ENCODE measurements around the gene IFI44. TPM values are rescaled to one million over a fixed set of nuclear protein-coding genes. Genes with fewer than 3 reads are reported as not detected.

Gene IFI44
- total and polyA plus RNA-seq, 9 donors, result 7.3 to 40.7 (median 25.9) TPM

DNA sequence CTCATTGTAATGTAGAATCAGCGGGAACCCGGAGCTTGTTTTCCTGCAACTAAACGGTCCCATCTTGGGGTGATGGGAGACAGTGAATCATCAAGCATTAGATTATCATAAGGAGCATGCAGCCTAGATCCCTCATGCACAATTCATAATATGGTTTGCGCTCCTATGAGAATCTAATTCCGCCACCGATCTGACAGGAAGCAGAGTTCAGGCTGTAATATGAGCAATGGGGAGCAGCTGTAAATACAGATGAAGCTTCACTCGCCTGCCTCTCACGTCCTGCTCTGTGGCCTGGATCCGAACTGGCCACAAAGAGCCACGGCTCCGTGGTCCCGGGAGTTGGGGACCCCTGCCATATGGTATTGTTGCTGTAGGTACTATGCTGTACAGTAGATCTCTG lies 1.6 kb downstream of the IFI44 start:
- Histone ChIP-seq H3K27ac (no peak overlapping the region), H3K27me3 (no peaks in the 10 kb centered on the region), H3K4me3 (peak overlapping the region; percentile 21), H3K9me3 (no peaks in the 10 kb centered on the region), H3K4me1 (ENCODE audit: insufficient read depth) (peaks cover 2% of the 10 kb centered on the region), H3K36me3 (no peaks in the 10 kb centered on the region)
- TF ChIP-seq, protein P1, sequence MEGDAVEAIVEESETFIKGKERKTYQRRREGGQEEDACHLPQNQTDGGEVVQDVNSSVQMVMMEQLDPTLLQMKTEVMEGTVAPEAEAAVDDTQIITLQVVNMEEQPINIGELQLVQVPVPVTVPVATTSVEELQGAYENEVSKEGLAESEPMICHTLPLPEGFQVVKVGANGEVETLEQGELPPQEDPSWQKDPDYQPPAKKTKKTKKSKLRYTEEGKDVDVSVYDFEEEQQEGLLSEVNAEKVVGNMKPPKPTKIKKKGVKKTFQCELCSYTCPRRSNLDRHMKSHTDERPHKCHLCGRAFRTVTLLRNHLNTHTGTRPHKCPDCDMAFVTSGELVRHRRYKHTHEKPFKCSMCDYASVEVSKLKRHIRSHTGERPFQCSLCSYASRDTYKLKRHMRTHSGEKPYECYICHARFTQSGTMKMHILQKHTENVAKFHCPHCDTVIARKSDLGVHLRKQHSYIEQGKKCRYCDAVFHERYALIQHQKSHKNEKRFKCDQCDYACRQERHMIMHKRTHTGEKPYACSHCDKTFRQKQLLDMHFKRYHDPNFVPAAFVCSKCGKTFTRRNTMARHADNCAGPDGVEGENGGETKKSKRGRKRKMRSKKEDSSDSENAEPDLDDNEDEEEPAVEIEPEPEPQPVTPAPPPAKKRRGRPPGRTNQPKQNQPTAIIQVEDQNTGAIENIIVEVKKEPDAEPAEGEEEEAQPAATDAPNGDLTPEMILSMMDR (IDR thresholded peaks at IDR 0.05), result no peak
- TF ChIP-seq POLR2A (IDR thresholded peaks at IDR 0.05), result no peak
- TF ChIP-seq EP300 (IDR thresholded peaks at IDR 0.05), result no peak
- 46 to 87% (median 48%) methylated on average over 12 of the region's 12 CpGs for WGBS, 3 donors
- DNase-seq, result no peak
- intact Hi-C loops (cut with DNase I), result no loop called here

DNA sequence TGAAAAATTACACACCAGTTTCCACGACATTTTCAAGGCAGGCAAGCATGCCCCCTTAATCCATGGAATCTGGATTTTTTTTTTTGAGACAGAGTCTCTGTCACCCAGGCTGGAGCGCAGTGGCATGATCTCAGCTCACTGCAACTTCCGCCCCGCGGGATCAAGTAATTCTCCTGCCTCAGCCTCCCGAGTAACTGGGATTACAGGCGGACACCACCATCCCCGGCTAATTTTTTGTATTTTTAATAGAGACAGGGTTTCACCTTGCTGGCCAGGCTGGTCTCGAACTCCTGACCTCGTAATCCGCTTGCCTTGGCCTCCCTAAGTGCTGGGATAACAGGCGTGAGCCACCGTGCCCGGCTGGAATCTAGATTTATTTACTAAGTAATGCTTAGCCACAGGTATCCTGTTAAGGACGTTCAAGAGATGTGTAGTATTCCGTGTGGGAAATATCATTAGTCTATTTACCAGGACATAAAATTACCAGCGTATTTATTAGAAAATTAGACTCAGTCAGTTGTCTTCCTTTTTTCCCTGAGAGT lies 2.5 kb downstream of the IFI44 start:
- no peaks in the 10 kb centered on the region for H3K36me3 ChIP-seq
- no peak overlapping the region for H3K4me3 ChIP-seq
- H3K9me3 ChIP-seq, result no peaks in the 10 kb centered on the region
- intact Hi-C loops (cut with DNase I), result no loop called here
- 79 to 86% (median 84%) methylated on average over 17 of the region's 17 CpGs for WGBS, 3 donors
- DNase-seq, result no peak
- H3K27me3 ChIP-seq, result no peaks in the 10 kb centered on the region
- TF ChIP-seq POLR2A (IDR thresholded peaks at IDR 0.05), result no peak
- no peak for TF ChIP-seq EP300 (IDR thresholded peaks at IDR 0.05)
- TF ChIP-seq, protein P1 (IDR thresholded peaks at IDR 0.05), result no peak
- peaks cover 2% of the 10 kb centered on the region for H3K4me1 ChIP-seq (ENCODE audit: insufficient read depth)
- no peak overlapping the region for H3K27ac ChIP-seq

DNA sequence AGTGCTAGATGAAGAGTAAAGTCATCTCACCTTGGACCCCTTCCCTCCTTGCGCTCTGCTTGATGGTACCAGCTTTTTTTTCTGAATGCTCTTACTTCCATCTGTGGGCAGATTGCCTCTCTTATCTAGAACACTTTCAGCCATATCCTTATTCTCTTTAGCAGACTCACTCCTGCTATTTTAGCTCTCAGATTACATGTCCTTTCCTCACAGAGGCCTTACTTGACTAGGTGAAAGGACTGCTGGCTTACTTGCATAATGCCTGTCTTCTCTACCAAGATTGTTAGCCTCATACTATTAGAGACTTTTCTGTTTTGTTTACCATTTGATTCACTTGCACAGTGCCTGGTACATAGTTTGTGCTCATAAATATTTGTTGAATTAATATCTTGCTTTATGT lies 9.3 kb downstream of the IFI44 start:
- intact Hi-C loops (cut with DNase I), result no loop called here
- TF ChIP-seq, protein P1 (IDR thresholded peaks at IDR 0.05), result no peak
- TF ChIP-seq POLR2A (IDR thresholded peaks at IDR 0.05), result no peak
- no peak for TF ChIP-seq EP300 (IDR thresholded peaks at IDR 0.05)
- Histone ChIP-seq H3K27ac (no peak overlapping the region), H3K27me3 (no peaks in the 10 kb centered on the region), H3K4me3 (no peak overlapping the region), H3K9me3 (no peaks in the 10 kb centered on the region), H3K4me1 (ENCODE audit: insufficient read depth) (no peaks in the 10 kb centered on the region), H3K36me3 (no peaks in the 10 kb centered on the region)
- no peak for DNase-seq
- WGBS, 3 donors, result 97 to 100% (median 100%) methylated on average over 1 of the region's 1 CpG

GRCh38 chr1:78663923-78664322 lies 14.3 kb downstream of the IFI44 start:
- intact Hi-C loops (cut with DNase I), result no loop called here
- 78 to 83% (median 80%) methylated on average over 2 of the region's 2 CpGs for WGBS, 3 donors
- H3K27me3 ChIP-seq, result no peaks in the 10 kb centered on the region

More at GRCh38 chr1:78663923-78664322, 14.3 kb downstream of the IFI44 start:
- no peaks in the 10 kb centered on the region for H3K36me3 ChIP-seq
- H3K4me1 ChIP-seq (ENCODE audit: insufficient read depth), result no peaks in the 10 kb centered on the region
- no peak overlapping the region for H3K4me3 ChIP-seq
- TF ChIP-seq EP300 (IDR thresholded peaks at IDR 0.05) (no peak), POLR2A (IDR thresholded peaks at IDR 0.05) (no peak)
- TF ChIP-seq, protein P1 (IDR thresholded peaks at IDR 0.05), result no peak
- DNase-seq, result no peak
- H3K27ac ChIP-seq, result no peak overlapping the region
- no peaks in the 10 kb centered on the region for H3K9me3 ChIP-seq
